SK-N-SH (cell line): ENCODE measurements around the gene RAPGEF4. TPM values are rescaled to one million over a fixed set of nuclear protein-coding genes. Genes with fewer than 3 reads are reported as not detected.

ENCODE experiments used
- CTCF ChIA-PET: fragments of 300-600, 350-600 bp; formaldehyde crosslinking; extraction: SDS; loops from one replicate; lab custom pipeline; 2021; lab: Yijun Ruan, JAX
- POLR2A ChIA-PET: fragments of 350-600 bp; sonication (Branson Sonifier 250); formaldehyde crosslinking; extraction: SDS; loops from one replicate; lab custom pipeline; 2020; ENCODE audit warnings: antibody characterized with exemption, inconsistent platforms; lab: Yijun Ruan, JAX
- DNase-seq: peaks from one replicate; pipeline ENCODE4 v3.0.0; 2012
- H2AFZ ChIP-seq: fragments of 200-600 bp; sonication (generic); 2 replicates; pipeline ENCODE4 v1.8.1; 2016; ENCODE audit warnings: antibody characterized with exemption, mild to moderate bottlenecking, low read depth
- H3F3A ChIP-seq: fragments of 200-600 bp; sonication (generic); replicated peaks from 2 replicates; pipeline ENCODE3; 2016; ENCODE audit warnings: antibody characterized with exemption, mild to moderate bottlenecking; ENCODE audit not compliant: insufficient read depth
- H3K27ac ChIP-seq, 2 experiments: fragments of 200-500 bp in 1 of 2; fragments of 200-600 bp in 1 of 2; sonication (Bioruptor generic) in 1 of 2; sonication (generic), shearing (Covaris generic) in 1 of 2; 2 replicates each; pipeline versions ENCODE4 v1.5.1 to v1.6.1; 2014 to 2016; ENCODE audit warnings: low read depth in 2 of 2, inconsistent platforms in 1 of 2, low read length in 1 of 2, mild to moderate bottlenecking in 1 of 2, mixed read lengths in 1 of 2
- H3K27me3 ChIP-seq: fragments of 200-600 bp; sonication (generic), shearing (Covaris generic); 2 replicates; pipeline ENCODE4 v1.6.1; 2016; ENCODE audit warnings: mixed run types; ENCODE audit not compliant: insufficient read depth
- H3K36me3 ChIP-seq, 2 experiments: fragments of 200-500 bp in 1 of 2; fragments of 200-600 bp in 1 of 2; sonication (Bioruptor generic) in 1 of 2; sonication (generic) in 1 of 2; replicated peaks in 1 of 2; 2 replicates each; pipeline versions ENCODE3 to v1.5.1; 2014 to 2016; ENCODE audit warnings: low read length in 1 of 2, mild to moderate bottlenecking in 1 of 2; ENCODE audit not compliant: insufficient read depth in 2 of 2, control insufficient read depth in 1 of 2
- H3K4me1 ChIP-seq, 2 experiments: fragments of 200-500 bp in 1 of 2; fragments of 200-600 bp in 1 of 2; sonication (Bioruptor generic) in 1 of 2; sonication (generic), shearing (Covaris generic) in 1 of 2; 2 replicates each; pipeline versions ENCODE4 v1.5.1 to v1.6.1; 2014 to 2016; ENCODE audit warnings: low read depth in 1 of 2, low read length in 1 of 2, mixed run types in 1 of 2; ENCODE audit not compliant: insufficient read depth in 2 of 2, control insufficient read depth in 1 of 2
- H3K4me2 ChIP-seq: fragments of 200-600 bp; sonication (generic), shearing (Covaris generic); 2 replicates; pipeline ENCODE4 v1.6.1; 2017; ENCODE audit warnings: mixed run types
- H3K4me3 ChIP-seq, 2 experiments: fragments of 200-500 bp in 1 of 2; fragments of 200-600 bp in 1 of 2; sonication (Bioruptor generic) in 1 of 2; sonication (generic), shearing (Covaris generic) in 1 of 2; 2 replicates each; pipeline versions ENCODE4 v1.5.1 to v1.8.1; 2014 to 2016; ENCODE audit warnings: low read depth in 2 of 2, inconsistent platforms in 1 of 2, low read length in 1 of 2, mild to moderate bottlenecking in 1 of 2, mixed read lengths in 1 of 2, moderate library complexity in 1 of 2
- H3K79me2 ChIP-seq: fragments of 200-600 bp; sonication (generic); 2 replicates; pipeline ENCODE4 v1.8.1; 2017; ENCODE audit warnings: mild to moderate bottlenecking; ENCODE audit not compliant: insufficient read depth
- H3K9ac ChIP-seq: fragments of 200-600 bp; sonication (generic); 2 replicates; pipeline ENCODE4 v1.6.1; 2017; ENCODE audit warnings: mixed run types
- H3K9me2 ChIP-seq: fragments of 200-600 bp; sonication (generic); 2 replicates; pipeline ENCODE4 v1.6.1; 2017; ENCODE audit warnings: mixed run types
- H3K9me3 ChIP-seq: fragments of 200-600 bp; sonication (generic); 2 replicates; pipeline ENCODE4 v1.6.1; 2017; ENCODE audit warnings: mixed run types, mild to moderate bottlenecking, moderate library complexity
- H4K20me1 ChIP-seq: fragments of 200-600 bp; sonication (generic); 2 replicates; pipeline ENCODE4 v1.6.1; 2017; ENCODE audit warnings: mild to moderate bottlenecking, mixed run types; ENCODE audit not compliant: insufficient read depth
- ELF1 ChIP-seq: IDR thresholded peaks from 2 replicates; pipeline ENCODE4 v1.4.0; 2012
- EZH2phosphoT487 ChIP-seq: fragments of 200-600 bp; sonication (generic); IDR thresholded peaks from 2 replicates; pipeline ENCODE4 v1.6.1; 2017; ENCODE audit warnings: low read depth, mixed run types, mild to moderate bottlenecking, antibody characterized with exemption, moderate library complexity, borderline replicate concordance
- FOXM1 ChIP-seq: IDR thresholded peaks from 2 replicates; pipeline ENCODE4 v1.4.0; 2012; ENCODE audit warnings: low read depth, mild to moderate bottlenecking
- MEF2A ChIP-seq: IDR thresholded peaks from 2 replicates; pipeline ENCODE4 v1.4.0; 2012; ENCODE audit warnings: low read depth, borderline replicate concordance
- NFIC ChIP-seq: IDR thresholded peaks from 2 replicates; pipeline ENCODE4 v1.4.0; 2012; ENCODE audit warnings: borderline replicate concordance
- NRF1 ChIP-seq: IDR thresholded peaks from 2 replicates; pipeline ENCODE4 v1.6.1; 2012; ENCODE audit warnings: low read depth, mild to moderate bottlenecking, low read length
- PBX3 ChIP-seq: IDR thresholded peaks from 2 replicates; pipeline ENCODE4; 2012
- POLR2AphosphoS5 ChIP-seq: IDR thresholded peaks from 2 replicates; pipeline ENCODE4 v1.6.1; 2012; ENCODE audit warnings: low read depth, low read length
- SIN3A ChIP-seq: IDR thresholded peaks from 2 replicates; pipeline ENCODE4 v1.6.1; 2012; ENCODE audit warnings: low read depth, mild to moderate bottlenecking, low read length, moderate library complexity, borderline replicate concordance
- TAF1 ChIP-seq: IDR thresholded peaks from 2 replicates; pipeline ENCODE4 v1.6.1; 2012; ENCODE audit warnings: low read depth, mild to moderate bottlenecking, low read length, moderate library complexity, borderline replicate concordance
- TEAD4 ChIP-seq: IDR thresholded peaks from 2 replicates; pipeline ENCODE4 v1.4.0; 2012; ENCODE audit warnings: mild to moderate bottlenecking, borderline replicate concordance; ENCODE audit not compliant: insufficient read depth
- YY1 ChIP-seq: IDR thresholded peaks from 2 replicates; pipeline ENCODE4 v1.4.0; 2012; ENCODE audit warnings: low read depth, mild to moderate bottlenecking
- WGBS: methylation state at CpG from one replicate; pipeline ENCODE4 v1.1.6; 2017; ENCODE audit warnings: low lambda C conversion rate; 5-methylcytosine and 5-hydroxymethylcytosine counted together
- polyA plus RNA-seq, 3 experiments: library from polyadenylated mRNA; depleted of rRNA; stranded (reverse); fragments of >200 nt; gene quantifications; 2 replicates each; pipeline ENCODE4 v1.2.3, GENCODE V29; 2012
- TF ChIP-seq, protein P1 (sequence below): IDR thresholded peaks from 2 replicates; pipeline ENCODE4 v1.4.0; 2012; ENCODE audit warnings: low read depth, borderline replicate concordance

The RAPGEF4 gene
- polyA plus RNA-seq, 1 of the 3 experiments (the other 2 are of a cell fraction) = 0.30 TPM

DNA sequence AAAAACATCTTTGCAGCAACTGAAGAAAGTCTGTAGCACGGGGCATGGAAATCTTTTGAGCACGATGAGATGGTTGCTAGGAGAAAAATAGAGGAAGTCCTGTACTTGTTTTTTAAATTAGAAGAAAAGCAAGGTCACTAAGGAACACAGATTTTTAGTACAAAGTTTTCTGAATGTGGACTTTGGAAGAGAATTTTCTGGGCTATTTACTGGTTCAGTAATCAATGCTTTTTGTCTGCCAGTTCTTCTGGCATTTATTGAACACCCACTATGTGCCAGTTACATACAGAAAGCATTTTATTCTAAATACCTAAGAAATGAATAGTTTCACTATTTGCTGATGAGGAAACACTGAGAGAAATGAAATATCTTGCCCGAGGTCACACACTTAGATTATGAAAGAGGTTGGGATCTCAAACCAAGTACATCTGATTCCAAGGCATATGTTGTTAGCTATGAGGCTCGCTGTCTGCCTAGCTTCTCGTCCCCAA is 324.4 kb downstream of the RAPGEF4 start:
- ChIA-PET POLR2A (no interaction called here), CTCF (interaction anchor here (1.6 kb wide), 1 partner anchor 29 kb away, joined by 3 read pairs; no protein-coding TSS in a partner anchor)
- Histone ChIP-seq H3K27me3 (no peaks in the 10 kb centered on the region), H3K4me3 (no peak overlapping the region), H2AFZ (no peak overlapping the region), H3K9ac (no peak overlapping the region), H3F3A (no peaks in the 10 kb centered on the region), H3K9me3 (no peaks in the 10 kb centered on the region), H3K27ac (no peak overlapping the region), H3K36me3 (no peaks in the 10 kb centered on the region), H3K9me2 (no peaks in the 10 kb centered on the region), H3K4me2 (no peak overlapping the region), H4K20me1 (no peaks in the 10 kb centered on the region), H3K79me2 (no peaks in the 10 kb centered on the region), H3K4me1 (no peaks in the 10 kb centered on the region)
- TF ChIP-seq FOXM1 = no peak
- TF ChIP-seq TAF1 = no peak
- TF ChIP-seq, protein P1, sequence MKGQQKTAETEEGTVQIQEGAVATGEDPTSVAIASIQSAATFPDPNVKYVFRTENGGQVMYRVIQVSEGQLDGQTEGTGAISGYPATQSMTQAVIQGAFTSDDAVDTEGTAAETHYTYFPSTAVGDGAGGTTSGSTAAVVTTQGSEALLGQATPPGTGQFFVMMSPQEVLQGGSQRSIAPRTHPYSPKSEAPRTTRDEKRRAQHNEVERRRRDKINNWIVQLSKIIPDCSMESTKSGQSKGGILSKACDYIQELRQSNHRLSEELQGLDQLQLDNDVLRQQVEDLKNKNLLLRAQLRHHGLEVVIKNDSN = no peak
- TF ChIP-seq YY1 = no peak
- no peak for DNase-seq
- WGBS = 74% methylated on average over 5 of the region's 5 CpGs

GRCh38 chr2:173062801-173063200 is 327.2 kb downstream of the RAPGEF4 start:
- WGBS = 86% methylated on average over 4 of the region's 4 CpGs

GRCh38 chr2:173064151-173064805 is 328.6 kb downstream of the RAPGEF4 start:
- Histone ChIP-seq H3K27ac (no peak overlapping the region), H3K27me3 (no peaks in the 10 kb centered on the region), H3F3A (no peaks in the 10 kb centered on the region), H3K9ac (no peak overlapping the region), H3K4me2 (no peak overlapping the region), H4K20me1 (no peaks in the 10 kb centered on the region), H3K4me3 (no peak overlapping the region), H3K4me1 (no peaks in the 10 kb centered on the region), H2AFZ (no peak overlapping the region), H3K9me2 (no peaks in the 10 kb centered on the region), H3K79me2 (no peaks in the 10 kb centered on the region), H3K9me3 (no peaks in the 10 kb centered on the region), H3K36me3 (no peaks in the 10 kb centered on the region)
- no peak for TF ChIP-seq SIN3A
- TF ChIP-seq MEF2A = no peak
- TF ChIP-seq PBX3 = no peak
- TF ChIP-seq EZH2phosphoT487 = no peak
- no peak for TF ChIP-seq TEAD4
- no peak for TF ChIP-seq NFIC
- CTCF ChIA-PET = interaction anchor here (1.8 kb wide), 1 partner anchor 37 kb away, joined by 5 read pairs; no protein-coding TSS in a partner anchor
- 79% methylated on average over 4 of the region's 4 CpGs for WGBS
- no peak for DNase-seq
- POLR2A ChIA-PET = no interaction called here

More at GRCh38 chr2:173062801-173063200, 327.2 kb downstream of the RAPGEF4 start:
- no peak overlapping the region for H2AFZ ChIP-seq
- no peaks in the 10 kb centered on the region for H3K27me3 ChIP-seq
- H3K4me1 ChIP-seq = no peaks in the 10 kb centered on the region
- no peaks in the 10 kb centered on the region for H4K20me1 ChIP-seq
- ChIA-PET POLR2A (no interaction called here), CTCF (interaction anchor here (1.2 to 1.7 kb wide), 2 partner anchors 10 to 36 kb away, joined by 3 read pairs; no protein-coding TSS in a partner anchor)
- no peaks in the 10 kb centered on the region for H3F3A ChIP-seq
- peak overlapping the region in 1 of 2 experiments; percentile 45; a peak in 1 of 4 replicates for H3K27ac ChIP-seq
- H3K36me3 ChIP-seq = no peaks in the 10 kb centered on the region
- H3K79me2 ChIP-seq = no peaks in the 10 kb centered on the region
- no peaks in the 10 kb centered on the region for H3K9me3 ChIP-seq
- no peak overlapping the region for H3K4me2 ChIP-seq
- no peak for DNase-seq
- no peak overlapping the region for H3K4me3 ChIP-seq
- H3K9me2 ChIP-seq = no peaks in the 10 kb centered on the region
- TF ChIP-seq NRF1 (no peak), POLR2AphosphoS5 (no peak), ELF1 (no peak)
- H3K9ac ChIP-seq = no peak overlapping the region
